Ovary (tissue), 9 donors: ENCODE measurements around the gene SLC12A5. TPM values are rescaled to one million over a fixed set of nuclear protein-coding genes. Genes with fewer than 3 reads are reported as not detected.
A peak's percentile ranks its signal among the peaks of the same experiment; 100 is the strongest.

Experiments used
- DNase-seq, 5 donors: peaks; one replicate each; pipeline ENCODE4 v3.0.0-alpha.2; 2019 to 2020
- H3K27ac ChIP-seq, 2 donors: fragments of 200-600 bp; one replicate each; pipeline versions ENCODE4 v1.5.1 to v1.8.0; 2019 to 2022
- H3K27me3 ChIP-seq: fragments of 200-600 bp; one replicate; pipeline ENCODE4 v1.8.0; 2022
- H3K36me3 ChIP-seq: fragments of 200-600 bp; sonication (generic); one replicate; pipeline ENCODE4 v1.5.1; 2019
- H3K4me1 ChIP-seq: one replicate; pipeline ENCODE4 v1.8.1; 2013; ENCODE audit warnings: mild to moderate bottlenecking, moderate library complexity; ENCODE audit not compliant: insufficient read depth
- H3K4me3 ChIP-seq: fragments of 200-600 bp; sonication (generic); one replicate; pipeline ENCODE4 v1.5.1; 2017
- H3K9me3 ChIP-seq, 2 donors: fragments of 200-600 bp in 1 of 2; sonication (generic) in 1 of 2; one replicate each; pipeline versions ENCODE4 v1.5.1 to v1.8.1; 2013 to 2019; ENCODE audit warnings: mild to moderate bottlenecking in 1 of 2, moderate library complexity in 1 of 2
- EP300 ChIP-seq: sonication (generic); formaldehyde crosslinking; IDR thresholded peaks from one replicate; pipeline ENCODE4 v1.6.1; 2017; ENCODE audit warnings: antibody characterized with exemption
- POLR2A ChIP-seq: fragments of 450-650 bp; IDR thresholded peaks from one replicate; pipeline ENCODE4 v1.6.1; 2017; ENCODE audit warnings: antibody characterized with exemption, mild to moderate bottlenecking, moderate library complexity
- WGBS, 3 donors: extraction: QIAGEN DNeasy Blood & Tissue Kit in 1 of 3; methylation state at CpG; one replicate each; pipeline versions ENCODE4 v1.1.5 to v1.1.7; 2013 to 2017; 5-methylcytosine and 5-hydroxymethylcytosine counted together
- intact Hi-C, 4 donors: fragments of 100-400 bp; cut with DNase I; formaldehyde crosslinking; loops; one replicate each; pipeline versions ENCODE4 v1.11.0 to v1.15.1; 2022 to 2023
- polyA plus RNA-seq, 2 donors: library from polyadenylated mRNA; stranded (reverse); fragments of 200-250 nt in 1 of 2; fragments of 350-450 nt in 1 of 2; fragmentation: Illumina TruSeq in 1 of 2; extraction: RNeasy Lipid Tissue Mini Kit (QIAGEN cat#74804) in 1 of 2; gene quantifications; one replicate each; pipeline ENCODE4 v1.2.3, GENCODE V29; 2013 to 2014
- total RNA-seq, 7 donors: library from RNA; depleted of rRNA in 2 of 7; stranded (reverse); fragments of >200 nt in 2 of 7; fragmentation: NEBNext Ultra II Directional in 3 of 7; extraction: Animal tissue kit (Norgen Biotek cat#: 25700) in 3 of 7; gene quantifications; one replicate each; pipeline versions ENCODE4 v1.1.0 to v1.2.4, GENCODE V29; 2016 to 2023
- TF ChIP-seq, protein P1 (sequence below), 3 donors: fragments of 450-650 bp in 2 of 3; fragments of 200-600 bp in 1 of 3; IDR thresholded peaks; one replicate each; pipeline versions ENCODE4 v1.5.1 to v1.8.0; 2016 to 2022; ENCODE audit warnings: antibody characterized with exemption in 3 of 3, mild to moderate bottlenecking in 1 of 3
- donor health status: DM: no; HTN: no; CAD: no; lungs with moderate emphysema.
- donor health status: DM: no; HTN: no; CAD: no.
- donor health status: Bipolar disorder and iron deficiency.
- donor health status: DM: yes; HTN: yes; CAD: no.
- donor health status: DM: no; HTN: no; CAD: no.
- donor health status: DM: yes; HTN: yes; CAD: no.

The SLC12A5 gene
- total and polyA plus RNA-seq, 9 donors, result 1.1 to 3.8 (median 1.4) TPM; not detected in 2

DNA sequence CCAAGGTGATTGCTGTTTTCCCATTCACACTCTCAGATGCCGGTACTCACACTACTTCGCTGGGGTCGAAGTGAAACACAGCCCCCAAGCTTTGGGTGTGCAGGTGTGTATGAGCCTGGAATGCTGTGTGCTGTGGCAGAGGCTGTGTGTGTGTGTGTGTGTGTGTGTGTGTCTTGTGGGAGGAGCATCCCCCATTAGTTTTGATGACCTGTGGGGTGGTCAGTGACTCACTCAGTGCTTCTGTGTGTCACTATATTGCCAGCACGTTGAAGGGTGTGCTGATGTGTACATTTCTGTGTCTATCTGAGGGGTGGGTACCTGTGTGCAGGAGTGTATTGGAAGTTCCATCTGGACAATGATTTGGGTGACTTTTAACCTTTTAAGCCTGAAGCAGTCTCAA lies 5.0 kb upstream of the SLC12A5 start:
- intact Hi-C loops, result loop anchor here in 1 of 4 donors (10.0 kb wide), 1 partner anchor 151 kb away; no protein-coding TSS in a partner anchor
- H3K4me3 ChIP-seq, result no peak overlapping the region
- peaks cover 7% of the 10 kb centered on the region for H3K27me3 ChIP-seq

DNA sequence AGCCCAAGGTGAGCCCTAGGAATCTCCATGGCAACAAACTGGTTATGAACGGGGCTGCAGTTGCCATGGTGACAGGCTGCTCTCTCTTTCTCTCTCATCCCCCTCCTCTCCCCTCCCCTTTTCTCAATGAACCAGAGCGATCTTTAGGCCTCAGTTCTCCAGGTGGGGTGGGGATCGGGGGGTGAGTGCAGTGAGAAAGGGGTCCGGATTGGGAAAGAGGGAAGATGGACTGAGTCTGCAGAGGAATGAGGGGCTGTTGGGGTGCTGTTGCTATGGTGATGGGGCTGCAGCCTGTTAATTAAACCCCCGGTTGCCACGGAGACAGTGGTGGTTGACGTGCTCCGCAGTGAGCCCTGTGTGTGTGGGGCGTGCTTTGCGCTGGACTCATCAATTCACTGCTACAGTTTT lies 3.6 kb upstream of the SLC12A5 start:
- H3K27me3 ChIP-seq, result peaks cover 6% of the 10 kb centered on the region

More for the DNA sequence above, 5.0 kb upstream of the SLC12A5 start:
- no peak for DNase-seq
- no peak overlapping the region for H3K27ac ChIP-seq
- no peaks in the 10 kb centered on the region for H3K36me3 ChIP-seq
- no peaks in the 10 kb centered on the region for H3K9me3 ChIP-seq
- H3K4me1 ChIP-seq, result peaks cover 2% of the 10 kb centered on the region
- TF ChIP-seq, protein P1, sequence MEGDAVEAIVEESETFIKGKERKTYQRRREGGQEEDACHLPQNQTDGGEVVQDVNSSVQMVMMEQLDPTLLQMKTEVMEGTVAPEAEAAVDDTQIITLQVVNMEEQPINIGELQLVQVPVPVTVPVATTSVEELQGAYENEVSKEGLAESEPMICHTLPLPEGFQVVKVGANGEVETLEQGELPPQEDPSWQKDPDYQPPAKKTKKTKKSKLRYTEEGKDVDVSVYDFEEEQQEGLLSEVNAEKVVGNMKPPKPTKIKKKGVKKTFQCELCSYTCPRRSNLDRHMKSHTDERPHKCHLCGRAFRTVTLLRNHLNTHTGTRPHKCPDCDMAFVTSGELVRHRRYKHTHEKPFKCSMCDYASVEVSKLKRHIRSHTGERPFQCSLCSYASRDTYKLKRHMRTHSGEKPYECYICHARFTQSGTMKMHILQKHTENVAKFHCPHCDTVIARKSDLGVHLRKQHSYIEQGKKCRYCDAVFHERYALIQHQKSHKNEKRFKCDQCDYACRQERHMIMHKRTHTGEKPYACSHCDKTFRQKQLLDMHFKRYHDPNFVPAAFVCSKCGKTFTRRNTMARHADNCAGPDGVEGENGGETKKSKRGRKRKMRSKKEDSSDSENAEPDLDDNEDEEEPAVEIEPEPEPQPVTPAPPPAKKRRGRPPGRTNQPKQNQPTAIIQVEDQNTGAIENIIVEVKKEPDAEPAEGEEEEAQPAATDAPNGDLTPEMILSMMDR (IDR thresholded peaks at IDR 0.05), result no peak
- no peak for TF ChIP-seq POLR2A
- no peak for TF ChIP-seq EP300
- WGBS, 3 donors, result 56 to 73% (median 66%) methylated on average over 4 of the region's 4 CpGs

DNA sequence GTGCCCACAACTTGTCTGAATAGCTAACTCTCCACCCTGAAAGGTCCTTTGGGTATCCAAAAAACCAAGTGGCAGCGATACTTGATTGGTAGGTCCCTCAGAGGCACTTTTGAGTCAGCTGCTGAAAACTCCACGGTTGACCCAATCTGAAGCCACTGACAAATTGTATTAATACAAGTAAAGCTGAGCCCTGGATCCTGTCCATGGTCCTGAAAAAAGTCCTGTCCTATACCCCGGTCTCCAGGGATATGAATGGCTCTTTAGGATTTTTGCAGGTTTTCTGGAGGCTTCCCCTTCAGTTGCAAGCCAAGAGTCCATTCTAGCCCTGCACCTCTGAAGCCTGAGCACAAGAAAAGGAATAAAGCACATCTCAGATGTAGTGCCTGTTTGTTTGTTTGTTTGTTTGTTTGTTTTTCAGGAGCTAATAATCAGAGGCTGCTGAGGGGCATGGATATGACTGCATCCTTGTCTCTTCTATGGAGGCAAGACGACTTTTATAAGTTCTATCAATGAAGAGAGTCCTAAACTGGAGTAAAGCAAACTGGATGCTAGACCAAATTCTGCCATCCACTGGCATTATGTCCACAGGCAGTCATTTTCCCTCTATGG lies 1.7 kb upstream of the SLC12A5 start:
- WGBS, 3 donors, result 7 to 14% (median 10%) methylated on average over 4 of the region's 4 CpGs
- Histone ChIP-seq H3K9me3 (no peaks in the 10 kb centered on the region), H3K27me3 (no peaks in the 10 kb centered on the region), H3K4me1 (no peaks in the 10 kb centered on the region), H3K4me3 (no peak overlapping the region), H3K27ac (no peak overlapping the region), H3K36me3 (no peaks in the 10 kb centered on the region)
- TF ChIP-seq, protein P1 (IDR thresholded peaks at IDR 0.05), result no peak
- TF ChIP-seq EP300 (no peak), POLR2A (no peak)
- intact Hi-C loops, result loop anchor here in 1 of 4 donors (10.0 kb wide), 1 partner anchor 147 kb away; no protein-coding TSS in a partner anchor
- peak in 3 of 5 donors; percentile 31 to 41 (median 35) for DNase-seq

More for the DNA sequence above, 3.6 kb upstream of the SLC12A5 start:
- Histone ChIP-seq H3K4me1 (peaks cover 2% of the 10 kb centered on the region), H3K27ac (no peak overlapping the region), H3K4me3 (no peak overlapping the region), H3K9me3 (no peaks in the 10 kb centered on the region), H3K36me3 (no peaks in the 10 kb centered on the region)
- 46 to 52% (median 49%) methylated on average over 10 of the region's 10 CpGs for WGBS, 3 donors
- DNase-seq, result no peak
- intact Hi-C loops, result loop anchor here in 1 of 4 donors (10.0 kb wide), 1 partner anchor 149 kb away; no protein-coding TSS in a partner anchor
- no peak for TF ChIP-seq EP300
- TF ChIP-seq, protein P1 (IDR thresholded peaks at IDR 0.05), result no peak
- no peak for TF ChIP-seq POLR2A

DNA sequence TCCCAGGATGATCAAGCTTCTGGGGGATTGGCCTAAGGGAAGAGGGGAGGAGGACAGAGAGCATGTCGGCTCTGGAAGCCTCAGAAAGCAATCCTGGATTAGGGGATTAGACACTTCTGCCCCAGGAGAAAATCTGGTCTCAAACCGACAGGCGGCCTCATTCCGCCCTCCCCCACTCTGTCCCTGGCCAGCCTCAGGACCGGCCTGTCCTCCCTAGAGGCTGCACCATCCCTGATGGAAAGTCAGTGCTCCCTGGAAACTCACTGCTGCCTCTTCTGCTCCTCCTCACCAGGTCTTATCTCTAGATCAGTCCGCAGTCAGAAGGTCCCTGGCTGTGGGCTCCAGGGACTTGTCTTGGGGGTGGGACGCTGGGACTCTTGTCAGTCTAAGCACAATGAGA lies 905 bp upstream of the SLC12A5 start:
- intact Hi-C loops, result loop anchor here in 1 of 4 donors (10.0 kb wide), 1 partner anchor 147 kb away; no protein-coding TSS in a partner anchor
- H3K4me3 ChIP-seq, result no peak overlapping the region
- no peaks in the 10 kb centered on the region for H3K27me3 ChIP-seq
- no peaks in the 10 kb centered on the region for H3K4me1 ChIP-seq
- TF ChIP-seq EP300 (no peak), POLR2A (no peak)
- TF ChIP-seq, protein P1 (IDR thresholded peaks at IDR 0.05), result no peak
- 57 to 65% (median 61%) methylated on average over 7 of the region's 7 CpGs for WGBS, 3 donors
- no peaks in the 10 kb centered on the region for H3K36me3 ChIP-seq
- no peaks in the 10 kb centered on the region for H3K9me3 ChIP-seq
- no peak overlapping the region for H3K27ac ChIP-seq
- no peak for DNase-seq
